HG03159 (cell line): ENCODE results near the gene CMTM6.

Experiments
- ATAC-seq: cut with Tn5 transposase; IDR thresholded peaks from one replicate; pipeline ENCODE4 v1.9.1; 2021; ENCODE audit warnings: mild to moderate bottlenecking, moderate library complexity; ENCODE audit not compliant: unreplicated experiment

The CMTM6 gene

GRCh38 chr3:32448686-32449474 is 53.8 kb downstream of the CMTM6 start:
- no peak for ATAC-seq

- ATAC-seq: no peak
Observed at GRCh38 chr3:32447865-32448400, 54.7 kb downstream of the CMTM6 start.

GRCh38 chr3:32443478-32443877 is 59.2 kb downstream of the CMTM6 start:
- no peak for ATAC-seq

- no peak for ATAC-seq
Observed at GRCh38 chr3:32442766-32443165, 59.9 kb downstream of the CMTM6 start.

GRCh38 chr3:32440611-32441350 is 61.9 kb downstream of the CMTM6 start:
- no peak for ATAC-seq

- ATAC-seq: peak; percentile 20
Observed at GRCh38 chr3:32439421-32439820, 63.2 kb downstream of the CMTM6 start.

GRCh38 chr3:32438596-32439344 is 63.9 kb downstream of the CMTM6 start:
- ATAC-seq: peak; percentile 87

GRCh38 chr3:32437896-32438295 is 64.8 kb downstream of the CMTM6 start:
- no peak for ATAC-seq

- peak; percentile 37 for ATAC-seq
Observed at GRCh38 chr3:32436816-32437189, 65.8 kb downstream of the CMTM6 start.

GRCh38 chr3:32435911-32436815 is 66.5 kb downstream of the CMTM6 start:
- no peak for ATAC-seq

GRCh38 chr3:32434206-32434605 is 68.4 kb downstream of the CMTM6 start:
- ATAC-seq: no peak

GRCh38 chr3:32432711-32433530 is 69.7 kb downstream of the CMTM6 start:
- peak; percentile 39 for ATAC-seq

- ATAC-seq: no peak
Observed at GRCh38 chr3:32432045-32432710, 70.5 kb downstream of the CMTM6 start.

- ATAC-seq: no peak
Observed at GRCh38 chr3:32431481-32431880, 71.2 kb downstream of the CMTM6 start.
